ENCODE results near the gene KRT79. TPM values are rescaled to one million over a fixed set of nuclear protein-coding genes. Genes with fewer than 3 reads are reported as not detected.
A peak's percentile ranks its signal among the peaks of the same experiment; 100 is the strongest.

KRT79 gene
- total RNA-seq, 4 donors from 2014 or later: 1.8 TPM; not detected in 3

DNA sequence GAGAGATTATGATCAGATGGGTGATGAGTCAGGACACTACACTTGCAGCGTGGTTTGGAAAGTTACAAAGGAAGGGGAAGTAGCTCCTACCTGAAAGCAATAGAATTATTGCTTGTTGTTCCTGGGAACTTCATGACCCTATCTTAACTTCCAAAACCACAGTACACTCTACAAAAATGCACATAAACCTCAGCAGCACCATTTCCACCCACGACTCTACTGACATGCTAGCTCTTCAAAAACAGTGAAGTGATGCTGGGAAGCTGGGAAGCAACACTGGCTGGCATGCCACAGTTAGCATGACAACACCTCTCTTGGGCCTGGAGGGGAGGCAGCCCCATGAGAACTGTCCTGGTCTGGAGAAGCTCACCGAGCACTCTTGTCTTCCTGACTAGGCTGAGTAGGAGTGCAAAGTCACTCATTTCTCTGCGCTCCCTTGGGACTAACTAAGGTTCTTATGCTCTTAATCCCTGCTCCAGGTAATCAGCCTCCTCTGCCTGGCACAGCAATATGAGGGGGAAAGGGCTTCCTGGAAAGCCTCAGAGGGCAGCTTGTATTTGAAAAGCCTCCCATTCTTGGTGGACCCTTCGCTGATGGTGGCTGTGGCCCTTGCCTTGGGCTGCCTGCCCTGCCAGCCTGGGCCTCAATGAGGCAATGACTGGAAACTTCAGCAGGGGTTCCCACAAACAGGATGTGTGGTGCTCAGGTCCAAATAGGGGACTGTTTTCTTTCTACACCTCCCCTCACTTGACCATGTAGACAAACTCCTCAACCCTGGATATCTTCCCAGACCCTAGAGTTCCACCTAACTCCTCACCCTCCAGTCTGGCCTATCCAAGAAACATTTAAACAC is 39.4 kb downstream of the KRT79 start:
- no peak for DNase-seq
- Histone ChIP-seq H3K27ac (no peak overlapping the region), H3K36me3 (no peaks in the 10 kb centered on the region), H3K9me3 (no peaks in the 10 kb centered on the region), H3K4me3 (no peak overlapping the region), H3K27me3 (peaks cover 0 to 20% (median 0%) of the 10 kb centered on the region in 4 donors), H3K4me1 (peaks cover 0 to 36% (median 14%) of the 10 kb centered on the region in 3 donors)
- no peak for TF ChIP-seq POLR2A (IDR thresholded peaks at IDR 0.05)
- TF ChIP-seq CTCF (IDR thresholded peaks at IDR 0.05): no peak
- intact Hi-C loops (cut with DNase I): no loop called here
- WGBS, 2 donors: 72 to 76% methylated on average over 3 to 4 of the region's 5 CpGs

DNA sequence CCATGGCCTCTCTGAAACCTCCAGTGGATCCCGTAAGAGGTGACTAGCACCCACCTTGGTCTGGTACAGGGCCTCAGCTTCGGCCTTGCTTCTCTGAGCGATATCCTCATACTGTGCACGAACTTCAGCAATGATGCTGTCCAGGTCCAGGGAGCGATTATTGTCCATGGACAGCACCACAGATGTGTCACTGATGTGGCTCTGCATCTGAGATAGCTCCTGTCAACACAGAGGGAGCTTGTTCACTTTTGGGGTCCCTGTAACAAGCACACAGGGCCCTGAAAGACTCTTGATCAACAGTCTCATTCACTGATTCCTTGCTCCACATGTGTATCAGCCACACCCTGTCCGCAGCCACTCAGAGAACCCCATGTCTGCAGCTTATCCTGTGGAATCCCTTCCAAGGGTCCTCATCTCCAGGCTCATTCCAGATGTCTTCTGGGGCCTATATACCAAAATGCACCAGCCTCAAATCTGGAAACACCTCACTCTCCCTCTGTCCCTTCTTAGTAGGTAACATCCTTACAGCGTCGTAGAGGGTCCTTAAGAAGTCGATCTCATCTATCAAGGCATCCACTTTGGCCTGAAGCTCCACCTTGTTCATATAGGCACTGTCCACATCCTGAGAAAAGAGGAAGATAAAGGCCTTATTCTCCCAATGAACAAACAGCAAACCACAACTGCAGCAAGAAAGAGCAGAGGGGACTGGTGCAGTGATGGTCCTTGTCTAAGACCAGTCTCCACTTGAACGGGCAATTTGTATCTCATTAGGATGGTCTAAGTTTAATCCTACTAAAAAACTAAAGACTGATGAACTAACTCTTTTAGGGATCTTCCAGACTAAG is 41.7 kb downstream of the KRT79 start:
- H3K27me3 ChIP-seq: peaks cover 0 to 35% (median 0%) of the 10 kb centered on the region in 4 donors
- no peak overlapping the region for H3K4me3 ChIP-seq
- H3K27ac ChIP-seq: no peak overlapping the region
- TF ChIP-seq POLR2A (IDR thresholded peaks at IDR 0.05) (no peak), CTCF (IDR thresholded peaks at IDR 0.05) (no peak)
- no peaks in the 10 kb centered on the region for H3K36me3 ChIP-seq
- WGBS, 2 donors: 91 to 92% methylated on average over 9 to 10 of the region's 10 CpGs
- intact Hi-C loops (cut with DNase I): no loop called here
- H3K9me3 ChIP-seq: no peaks in the 10 kb centered on the region
- peaks cover 0 to 17% (median 7%) of the 10 kb centered on the region in 3 donors for H3K4me1 ChIP-seq
- no peak for DNase-seq

- TF ChIP-seq POLR2A (IDR thresholded peaks at IDR 0.05) (no peak), CTCF (IDR thresholded peaks at IDR 0.05) (no peak)
- DNase-seq: no peak
- intact Hi-C loops (cut with DNase I): no loop called here
- Histone ChIP-seq H3K4me1 (peaks cover 0 to 20% (median 7%) of the 10 kb centered on the region in 3 donors), H3K27me3 (peaks cover 0 to 35% (median 0%) of the 10 kb centered on the region in 4 donors), H3K27ac (no peak overlapping the region), H3K36me3 (no peaks in the 10 kb centered on the region), H3K4me3 (no peak overlapping the region), H3K9me3 (no peaks in the 10 kb centered on the region)
- 92 to 95% methylated on average over 5 to 12 of the region's 12 CpGs for WGBS, 2 donors
Measured at GRCh38 chr12:52791271-52792184, 42.6 kb downstream of the KRT79 start.

GRCh38 chr12:52790427-52791270 is 43.5 kb downstream of the KRT79 start:
- Histone ChIP-seq H3K36me3 (no peaks in the 10 kb centered on the region), H3K4me3 (peak overlapping the region in 2 of 4 donors; percentile 29 to 45)

More at GRCh38 chr12:52790427-52791270, 43.5 kb downstream of the KRT79 start:
- no peak for TF ChIP-seq POLR2A (IDR thresholded peaks at IDR 0.05)
- no peak for TF ChIP-seq CTCF (IDR thresholded peaks at IDR 0.05)
- WGBS, 2 donors: 77 to 81% methylated on average over 9 to 12 of the region's 19 CpGs
- Histone ChIP-seq H3K27me3 (peaks cover 0 to 35% (median 0%) of the 10 kb centered on the region in 4 donors), H3K4me1 (peaks cover 0 to 23% (median 7%) of the 10 kb centered on the region in 3 donors), H3K9me3 (no peaks in the 10 kb centered on the region), H3K27ac (no peak overlapping the region)
- intact Hi-C loops (cut with DNase I): no loop called here
- DNase-seq: no peak
